ENCODE results near the gene SCYGR3.

Gene SCYGR3

GRCh38 chr2:227597998-227598397 lies 16.6 kb downstream of the SCYGR3 start:
- Histone ChIP-seq H3K4me1 (no peaks in the 10 kb centered on the region), H3K36me3 (no peaks in the 10 kb centered on the region), H3K4me3 (ENCODE audit: low read depth, low read length) (no peak overlapping the region), H3K27me3 (peaks cover 5% of the 10 kb centered on the region; the same call in 1 of the 2 replicates), H3K9me3 (no peaks in the 10 kb centered on the region; the same call in 1 of the 2 replicates)
- no peak for TF ChIP-seq CTCF (IDR thresholded peaks at IDR 0.05; ENCODE audit: low read depth, low read length)
- no peak for DNase-seq

- DNase-seq: no peak
- Histone ChIP-seq H3K4me1 (no peaks in the 10 kb centered on the region), H3K27me3 (peaks cover 5% of the 10 kb centered on the region; the same call in 1 of the 2 replicates), H3K9me3 (no peaks in the 10 kb centered on the region; the same call in 1 of the 2 replicates), H3K4me3 (ENCODE audit: low read depth, low read length) (no peak overlapping the region), H3K36me3 (no peaks in the 10 kb centered on the region)
- no peak for TF ChIP-seq CTCF (IDR thresholded peaks at IDR 0.05; ENCODE audit: low read depth, low read length)
Measured at GRCh38 chr2:227597036-227597435, 17.6 kb downstream of the SCYGR3 start.

- no peaks in the 10 kb centered on the region; the same call in 1 of the 2 replicates for H3K9me3 ChIP-seq
- no peak overlapping the region for H3K4me3 ChIP-seq (ENCODE audit: low read depth, low read length)
- DNase-seq: no peak
- no peaks in the 10 kb centered on the region for H3K36me3 ChIP-seq
- H3K4me1 ChIP-seq: no peaks in the 10 kb centered on the region
- peaks cover 5% of the 10 kb centered on the region; the same call in 1 of the 2 replicates for H3K27me3 ChIP-seq
- TF ChIP-seq CTCF (IDR thresholded peaks at IDR 0.05; ENCODE audit: low read depth, low read length): no peak
Measured at GRCh38 chr2:227595797-227596196, 18.8 kb downstream of the SCYGR3 start.

GRCh38 chr2:227592694-227593387 lies 21.8 kb downstream of the SCYGR3 start:
- TF ChIP-seq CTCF (IDR thresholded peaks at IDR 0.05; ENCODE audit: low read depth, low read length): no peak
- DNase-seq: no peak
- Histone ChIP-seq H3K36me3 (no peaks in the 10 kb centered on the region), H3K9me3 (no peaks in the 10 kb centered on the region; the same call in 1 of the 2 replicates), H3K27me3 (peaks cover 5% of the 10 kb centered on the region; the same call in 1 of the 2 replicates), H3K4me1 (no peaks in the 10 kb centered on the region), H3K4me3 (ENCODE audit: low read depth, low read length) (no peak overlapping the region)

GRCh38 chr2:227582369-227582768 lies 32.3 kb downstream of the SCYGR3 start:
- no peak for TF ChIP-seq CTCF (IDR thresholded peaks at IDR 0.05; ENCODE audit: low read depth, low read length)
- no peaks in the 10 kb centered on the region; the same call in 1 of the 2 replicates for H3K9me3 ChIP-seq
- H3K4me1 ChIP-seq: no peaks in the 10 kb centered on the region
- H3K36me3 ChIP-seq: no peaks in the 10 kb centered on the region
- H3K4me3 ChIP-seq (ENCODE audit: low read depth, low read length): no peak overlapping the region
- no peaks in the 10 kb centered on the region; the same call in 1 of the 2 replicates for H3K27me3 ChIP-seq
- no peak for DNase-seq

- Histone ChIP-seq H3K4me3 (ENCODE audit: low read depth, low read length) (no peak overlapping the region), H3K36me3 (no peaks in the 10 kb centered on the region), H3K27me3 (no peaks in the 10 kb centered on the region), H3K9me3 (no peaks in the 10 kb centered on the region; the same call in 1 of the 2 replicates), H3K4me1 (no peaks in the 10 kb centered on the region)
- DNase-seq: no peak
- no peak for TF ChIP-seq CTCF (IDR thresholded peaks at IDR 0.05; ENCODE audit: low read depth, low read length)
Measured at GRCh38 chr2:227579791-227580190, 34.8 kb downstream of the SCYGR3 start.

Measured in BE2C (cell line).